IPS-20b (cell line): ENCODE results near the gene TCF7L1.
"Not testable (repeated sequence)": the region's sequence is repeated elsewhere in the genome, so short reads cannot be mapped to it uniquely, and the experiment has no call there.

ENCODE experiments used
- H3K27ac ChIP-seq: one replicate; pipeline ENCODE4 v1.5.1; 2013; ENCODE audit warnings: low read length
- H3K27me3 ChIP-seq: 2 replicates; pipeline ENCODE4 v1.6.1; 2013; ENCODE audit warnings: mild to moderate bottlenecking, low read length, inconsistent platforms; ENCODE audit not compliant: insufficient read depth
- H3K36me3 ChIP-seq: 2 replicates; pipeline ENCODE4 v1.6.1; 2013; ENCODE audit warnings: low read depth, mild to moderate bottlenecking, inconsistent platforms, low read length, moderate library complexity; ENCODE audit not compliant: insufficient read depth
- H3K4me1 ChIP-seq: 2 replicates; pipeline ENCODE4 v1.6.1; 2013; ENCODE audit warnings: mild to moderate bottlenecking, control low read depth, inconsistent platforms, low read length, moderate library complexity; ENCODE audit not compliant: insufficient read depth
- H3K4me3 ChIP-seq: 2 replicates; pipeline ENCODE4 v1.5.1; 2013; ENCODE audit warnings: mild to moderate bottlenecking, low read length, inconsistent platforms
- H3K9ac ChIP-seq: 2 replicates; pipeline ENCODE4 v1.6.1; 2013; ENCODE audit warnings: low read depth, mild to moderate bottlenecking, inconsistent platforms, low read length, moderate library complexity
- H3K9me3 ChIP-seq: 2 replicates; pipeline ENCODE4 v1.6.1; 2013; ENCODE audit warnings: mild to moderate bottlenecking, low read depth, low read length, inconsistent platforms; ENCODE audit not compliant: insufficient read depth

TCF7L1 gene

GRCh38 chr2:85323351-85323987 is 190.3 kb downstream of the TCF7L1 start:
- Histone ChIP-seq H3K4me1 (peaks cover 12% of the 10 kb centered on the region), H3K4me3 (no peak overlapping the region), H3K36me3 (peaks cover 78% of the 10 kb centered on the region), H3K9ac (no peak overlapping the region), H3K27ac (no peak overlapping the region), H3K27me3 (no peaks in the 10 kb centered on the region), H3K9me3 (no peaks in the 10 kb centered on the region)

- peaks cover 73% of the 10 kb centered on the region for H3K36me3 ChIP-seq
- not testable (repeated sequence) for H3K27ac ChIP-seq, H3K9me3 ChIP-seq, H3K4me3 ChIP-seq, H3K27me3 ChIP-seq, H3K9ac ChIP-seq
- H3K4me1 ChIP-seq = peaks cover 12% of the 10 kb centered on the region
Observed at GRCh38 chr2:85323988-85324367, 190.8 kb downstream of the TCF7L1 start.

DNA sequence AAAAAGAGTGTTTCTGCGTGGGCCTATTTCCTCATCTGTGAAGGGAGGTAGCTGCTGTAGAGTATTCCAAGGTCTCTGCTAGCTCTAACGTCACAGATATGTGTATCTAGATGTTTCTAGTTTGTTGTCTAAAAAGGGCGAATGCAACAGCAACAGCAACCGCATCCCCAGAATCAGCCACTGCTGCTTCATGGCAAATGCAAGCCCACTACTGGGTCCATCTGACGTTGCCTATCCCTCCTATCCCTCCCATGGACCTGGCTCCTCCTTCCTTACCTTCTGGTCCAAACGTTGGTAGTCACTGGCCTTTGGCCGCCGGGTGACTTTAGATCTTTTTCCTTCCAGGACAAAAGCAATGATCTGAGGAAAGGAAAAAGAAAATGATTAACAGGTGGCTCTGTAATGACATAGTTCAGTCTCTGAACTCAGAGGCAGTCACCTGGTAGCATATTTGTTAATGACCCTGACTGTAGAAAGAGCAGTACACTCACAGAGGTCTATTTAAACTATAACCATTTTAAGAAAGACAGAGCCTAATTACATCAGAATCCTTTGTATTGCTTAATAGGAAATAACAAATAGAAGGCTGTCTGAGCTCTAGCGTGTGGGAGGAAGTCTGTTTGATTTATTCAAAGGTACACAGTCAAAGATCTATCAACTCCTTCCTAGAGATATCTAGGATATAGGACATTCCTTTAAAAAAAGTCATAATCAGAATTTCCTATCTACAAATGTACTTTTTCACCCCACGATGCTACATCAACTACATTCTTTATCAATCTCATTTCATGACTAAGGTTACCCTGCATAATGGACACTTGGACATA is 191.7 kb downstream of the TCF7L1 start:
- H3K27ac ChIP-seq = no peak overlapping the region
- no peak overlapping the region for H3K9ac ChIP-seq
- H3K4me3 ChIP-seq = peak overlapping the region; percentile 46
- H3K36me3 ChIP-seq = peaks cover 66% of the 10 kb centered on the region
- peaks cover 12% of the 10 kb centered on the region for H3K4me1 ChIP-seq
- H3K9me3 ChIP-seq = no peaks in the 10 kb centered on the region
- H3K27me3 ChIP-seq = no peaks in the 10 kb centered on the region

DNA sequence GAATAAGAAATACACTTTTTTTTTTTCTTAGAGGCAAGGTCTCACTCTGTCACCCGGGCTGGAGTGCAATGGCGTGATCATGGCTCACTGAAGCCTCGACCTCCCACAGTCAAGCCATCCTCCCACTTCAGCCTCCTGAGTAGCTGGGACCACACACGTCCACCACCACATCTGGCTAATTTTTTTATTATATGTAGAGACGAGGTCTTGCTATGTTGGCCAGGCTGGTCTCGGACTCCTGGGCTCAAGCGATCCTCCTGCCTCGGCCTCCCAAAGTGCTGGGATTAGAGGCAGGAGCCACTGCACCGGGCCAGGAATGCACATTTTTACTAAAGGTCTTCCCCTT is 192.2 kb downstream of the TCF7L1 start:
- H3K4me1 ChIP-seq = peaks cover 12% of the 10 kb centered on the region
- no peak overlapping the region for H3K27ac ChIP-seq
- no peaks in the 10 kb centered on the region for H3K9me3 ChIP-seq
- peak overlapping the region; percentile 81 for H3K4me3 ChIP-seq
- H3K36me3 ChIP-seq = peaks cover 60% of the 10 kb centered on the region
- H3K9ac ChIP-seq = no peak overlapping the region
- H3K27me3 ChIP-seq = no peaks in the 10 kb centered on the region

DNA sequence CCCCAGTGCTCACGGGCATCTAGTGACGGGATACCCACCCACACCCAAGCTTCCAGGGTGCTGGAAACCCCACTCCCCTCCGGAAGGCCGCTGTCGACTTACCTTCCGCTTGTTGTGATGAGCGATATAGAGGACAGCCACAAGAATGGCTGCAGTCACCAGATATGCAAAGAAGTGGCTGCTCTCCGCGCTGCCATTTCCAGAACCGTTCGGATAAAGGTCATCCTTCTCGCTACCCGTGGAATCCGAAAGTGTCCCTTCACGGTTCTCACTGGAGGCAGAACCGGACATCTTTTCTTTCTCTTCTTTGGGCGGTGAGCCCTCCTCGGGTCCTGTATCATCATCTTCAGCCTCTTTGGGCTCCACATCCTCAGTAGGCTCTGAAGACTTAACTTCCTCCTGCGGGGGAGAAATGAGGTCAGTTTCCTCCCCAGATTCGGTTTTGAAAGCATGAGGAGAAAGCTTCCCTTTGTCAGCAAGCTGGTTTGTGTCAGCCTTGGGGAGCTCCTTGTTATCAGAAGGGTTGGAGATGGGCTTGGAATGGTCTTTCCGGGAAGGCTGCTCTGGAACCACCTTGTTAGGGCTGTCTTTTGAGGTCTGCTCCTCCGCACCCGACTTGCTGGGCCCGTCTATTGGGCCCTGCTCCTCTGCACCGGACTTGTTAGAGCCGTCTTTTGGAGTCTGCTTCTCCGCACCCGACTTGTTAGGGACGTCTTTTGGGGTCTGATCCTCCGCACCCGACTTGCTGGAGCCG is 193.4 kb downstream of the TCF7L1 start:
- Histone ChIP-seq H3K4me1 (peaks cover 12% of the 10 kb centered on the region), H3K27me3 (no peaks in the 10 kb centered on the region), H3K9me3 (no peaks in the 10 kb centered on the region), H3K27ac (no peak overlapping the region), H3K4me3 (peak overlapping the region; percentile 81), H3K9ac (peak overlapping the region; percentile 93), H3K36me3 (peaks cover 48% of the 10 kb centered on the region)

GRCh38 chr2:85327160-85327821 is 194.1 kb downstream of the TCF7L1 start:
- H3K4me3 ChIP-seq = peak overlapping the region; percentile 81
- no peaks in the 10 kb centered on the region for H3K9me3 ChIP-seq
- no peaks in the 10 kb centered on the region for H3K27me3 ChIP-seq
- peaks cover 41% of the 10 kb centered on the region for H3K36me3 ChIP-seq
- no peak overlapping the region for H3K27ac ChIP-seq
- H3K4me1 ChIP-seq = peaks cover 12% of the 10 kb centered on the region
- peak overlapping the region; percentile 93 for H3K9ac ChIP-seq

GRCh38 chr2:85327822-85328617 is 194.8 kb downstream of the TCF7L1 start, which contains the start of gene TGOLN2:
TGOLN2 (minus strand) TSS chr2:85327989; CDS start chr2:85327962, 27 bp downstream.
- Histone ChIP-seq H3K36me3 (peaks cover 34% of the 10 kb centered on the region), H3K9me3 (no peaks in the 10 kb centered on the region), H3K4me3 (peak within 1 kb of the TSS; percentile 81), H3K4me1 (peaks cover 12% of the 10 kb centered on the region), H3K27ac (peak within 1 kb of the TSS; percentile 95), H3K9ac (peak within 1 kb of the TSS; percentile 93), H3K27me3 (no peaks in the 10 kb centered on the region)

GRCh38 chr2:85329181-85329651 is 196.0 kb downstream of the TCF7L1 start:
- peaks cover 12% of the 10 kb centered on the region for H3K4me1 ChIP-seq
- H3K9me3 ChIP-seq = no peaks in the 10 kb centered on the region
- no peaks in the 10 kb centered on the region for H3K27me3 ChIP-seq
- no peak overlapping the region; the same call in 1 of the 2 replicates for H3K9ac ChIP-seq
- H3K27ac ChIP-seq = no peak overlapping the region
- H3K36me3 ChIP-seq = peaks cover 22% of the 10 kb centered on the region
- no peak overlapping the region for H3K4me3 ChIP-seq

DNA sequence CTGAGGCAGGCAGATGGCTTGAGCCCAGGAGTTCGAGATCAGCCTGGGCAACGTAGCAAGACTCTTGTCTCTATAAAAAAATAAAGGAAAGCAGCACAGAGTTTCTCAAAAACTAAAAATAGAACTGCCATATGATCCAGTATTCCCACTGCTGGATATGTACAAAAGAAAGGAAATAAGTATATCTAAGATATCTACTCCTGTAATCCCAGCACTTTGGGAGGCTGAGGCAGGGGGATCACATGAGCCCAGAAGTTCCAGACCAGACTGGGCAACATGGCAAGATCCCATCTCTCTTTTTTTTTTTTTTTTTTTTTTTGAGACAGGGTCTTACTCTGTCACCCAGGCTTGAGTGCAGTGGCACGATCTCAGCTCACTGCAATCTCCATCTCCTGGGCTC is 196.5 kb downstream of the TCF7L1 start:
- peaks cover 12% of the 10 kb centered on the region for H3K4me1 ChIP-seq
- H3K4me3 ChIP-seq, H3K9me3 ChIP-seq, H3K9ac ChIP-seq, H3K27me3 ChIP-seq, H3K27ac ChIP-seq: not testable (repeated sequence)
- peaks cover 17% of the 10 kb centered on the region for H3K36me3 ChIP-seq

DNA sequence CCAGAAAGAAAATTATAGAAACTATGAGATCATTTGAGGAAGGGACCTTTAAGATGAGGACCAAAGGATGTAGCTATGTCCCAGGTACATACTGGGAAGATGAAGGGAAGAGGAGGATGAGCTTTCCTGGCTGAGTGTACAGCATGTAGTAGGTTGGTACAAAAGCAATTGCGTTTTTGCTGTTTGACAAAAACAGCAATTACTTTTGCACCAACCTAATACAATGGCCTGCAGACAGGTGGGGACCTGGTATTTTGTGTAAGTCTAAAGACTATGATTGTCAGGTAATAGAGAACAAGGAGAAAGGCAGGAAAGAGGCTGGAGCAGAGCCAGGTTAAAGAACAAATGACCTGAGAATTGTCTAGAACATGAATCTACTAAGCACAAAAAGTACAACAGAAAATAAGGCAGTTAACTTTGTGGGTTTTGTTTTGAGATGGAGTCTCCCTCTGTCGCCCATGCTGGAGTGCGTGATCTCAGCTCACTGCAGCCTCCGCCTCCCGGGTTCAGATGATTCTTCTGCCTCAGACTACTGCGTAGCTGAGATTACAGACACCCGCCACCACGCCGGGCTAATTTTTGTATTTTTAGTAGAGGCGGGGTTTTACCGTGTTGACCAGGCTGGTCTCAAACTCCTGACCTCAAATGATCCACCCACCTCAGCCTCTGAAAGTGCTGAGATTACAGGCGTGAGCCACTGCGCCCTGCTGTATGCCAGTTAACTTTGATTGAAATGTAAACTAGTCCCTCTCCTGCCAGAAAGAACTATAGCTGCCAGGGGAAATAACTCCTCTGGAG is 197.8 kb downstream of the TCF7L1 start:
- no peak overlapping the region for H3K27ac ChIP-seq

More for the DNA sequence above, 197.8 kb downstream of the TCF7L1 start:
- Histone ChIP-seq H3K4me1 (peaks cover 10% of the 10 kb centered on the region), H3K4me3 (no peak overlapping the region), H3K27me3 (no peaks in the 10 kb centered on the region), H3K9me3 (no peaks in the 10 kb centered on the region), H3K36me3 (peaks cover 4% of the 10 kb centered on the region; the same call in 1 of the 2 replicates), H3K9ac (no peak overlapping the region)
